Suprapubic skin (tissue), 4 donors: ENCODE data around the gene FAM120B.

Experiments
- CTCF ChIP-seq, 2 donors: fragments of 200-600 bp in 1 of 2; fragments of 450-650 bp in 1 of 2; sonication (generic) in 1 of 2; IDR thresholded peaks; one replicate each; pipeline ENCODE4 v1.5.1; 2016 to 2019; ENCODE audit warnings: antibody characterized with exemption in 2 of 2, mild to moderate bottlenecking in 1 of 2, moderate library complexity in 1 of 2
- EP300 ChIP-seq: sonication (generic); formaldehyde crosslinking; IDR thresholded peaks from one replicate; pipeline ENCODE4 v1.6.1; 2017; ENCODE audit warnings: antibody characterized with exemption
- POLR2A ChIP-seq, 2 donors: fragments of 450-650 bp; IDR thresholded peaks; one replicate each; pipeline ENCODE4 v1.6.1; 2017; ENCODE audit warnings: antibody characterized with exemption in 2 of 2, mild to moderate bottlenecking in 2 of 2, moderate library complexity in 2 of 2
- POLR2AphosphoS5 ChIP-seq, 3 donors: sonication (generic); formaldehyde crosslinking; IDR thresholded peaks; one replicate each; pipeline ENCODE4 v1.6.1; 2017; ENCODE audit warnings: antibody characterized with exemption in 3 of 3

- TF ChIP-seq CTCF (IDR thresholded peaks at IDR 0.05): no peak
- no peak for TF ChIP-seq POLR2A (IDR thresholded peaks at IDR 0.05)
- no peak for TF ChIP-seq POLR2AphosphoS5 (IDR thresholded peaks at IDR 0.05)
- TF ChIP-seq EP300: no peak
These were observed 26.4 kb upstream of the FAM120B start for GRCh38 chr6:170279977-170280688.
